Measurements from ENCODE around the gene ATP13A3. TPM values are rescaled to one million over a fixed set of nuclear protein-coding genes. Genes with fewer than 3 reads are reported as not detected.
"Not testable (repeated sequence)": the region's sequence is repeated elsewhere in the genome, so short reads cannot be mapped to it uniquely, and the experiment has no call there.

ATP13A3 gene
- total RNA-seq, 4 donors from 2014 or later = 23.6 to 129 (median 69.8) TPM

GRCh38 chr3:194504146-194504545 lies 17.3 kb upstream of the ATP13A3 start:
- intact Hi-C loops (cut with DNase I; ENCODE audit: low total_unique reads) = no loop called here

DNA sequence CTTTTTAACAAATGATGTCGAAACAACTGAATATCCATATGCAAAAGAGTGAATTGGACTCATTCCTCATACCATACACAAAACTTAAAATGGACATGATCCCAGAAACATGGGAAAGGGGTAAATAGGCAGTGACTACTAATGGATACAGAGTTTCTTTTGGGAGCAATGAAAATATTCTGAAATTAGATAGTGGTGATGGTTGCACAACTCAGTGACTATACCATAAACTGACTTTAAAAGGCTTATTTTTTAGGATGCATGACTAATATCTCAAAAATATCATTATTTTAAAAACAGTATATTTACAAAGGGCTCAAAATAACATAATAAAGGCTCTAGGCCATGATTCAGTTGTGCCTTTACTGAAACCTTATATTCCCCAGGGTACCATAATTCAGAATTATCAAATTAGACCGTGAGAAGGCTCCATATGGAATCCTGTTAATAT lies 16.3 kb upstream of the ATP13A3 start:
- 83 to 85% methylated on average over 2 of the region's 2 CpGs for WGBS, 2 donors (ENCODE audit: low coverage in 1 of 2)
- Histone ChIP-seq H3K4me3 (no peak overlapping the region), H3K36me3 (no peaks in the 10 kb centered on the region), H3K9me3 (no peaks in the 10 kb centered on the region), H3K4me1 (peaks cover 3 to 10% (median 5%) of the 10 kb centered on the region in 4 donors), H3K27me3 (no peaks in the 10 kb centered on the region), H3K27ac (no peak overlapping the region)
- no peak for DNase-seq
- intact Hi-C loops (cut with DNase I; ENCODE audit: low total_unique reads) = no loop called here
- in situ Hi-C loops (cut with MboI; ENCODE audit: low pct_ligation_motif_present in 1 of 4, low pct_unique_long_range_greater_than_20kb in 1 of 4, low sequenced_read_pairs in 3 of 4) = no loop called here
- TF ChIP-seq POLR2AphosphoS5 (IDR thresholded peaks at IDR 0.05) = no peak
- TF ChIP-seq, protein P1, sequence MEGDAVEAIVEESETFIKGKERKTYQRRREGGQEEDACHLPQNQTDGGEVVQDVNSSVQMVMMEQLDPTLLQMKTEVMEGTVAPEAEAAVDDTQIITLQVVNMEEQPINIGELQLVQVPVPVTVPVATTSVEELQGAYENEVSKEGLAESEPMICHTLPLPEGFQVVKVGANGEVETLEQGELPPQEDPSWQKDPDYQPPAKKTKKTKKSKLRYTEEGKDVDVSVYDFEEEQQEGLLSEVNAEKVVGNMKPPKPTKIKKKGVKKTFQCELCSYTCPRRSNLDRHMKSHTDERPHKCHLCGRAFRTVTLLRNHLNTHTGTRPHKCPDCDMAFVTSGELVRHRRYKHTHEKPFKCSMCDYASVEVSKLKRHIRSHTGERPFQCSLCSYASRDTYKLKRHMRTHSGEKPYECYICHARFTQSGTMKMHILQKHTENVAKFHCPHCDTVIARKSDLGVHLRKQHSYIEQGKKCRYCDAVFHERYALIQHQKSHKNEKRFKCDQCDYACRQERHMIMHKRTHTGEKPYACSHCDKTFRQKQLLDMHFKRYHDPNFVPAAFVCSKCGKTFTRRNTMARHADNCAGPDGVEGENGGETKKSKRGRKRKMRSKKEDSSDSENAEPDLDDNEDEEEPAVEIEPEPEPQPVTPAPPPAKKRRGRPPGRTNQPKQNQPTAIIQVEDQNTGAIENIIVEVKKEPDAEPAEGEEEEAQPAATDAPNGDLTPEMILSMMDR (IDR thresholded peaks at IDR 0.05) = no peak
- TF ChIP-seq EP300 (IDR thresholded peaks at IDR 0.05; ENCODE audit: low read depth) = no peak
- TF ChIP-seq POLR2A (IDR thresholded peaks at IDR 0.05) = no peak

More at GRCh38 chr3:194504146-194504545, 17.3 kb upstream of the ATP13A3 start:
- Histone ChIP-seq H3K36me3 (no peaks in the 10 kb centered on the region), H3K9me3 (no peaks in the 10 kb centered on the region), H3K27me3 (no peaks in the 10 kb centered on the region), H3K4me3 (no peak overlapping the region), H3K4me1 (no peaks in the 10 kb centered on the region), H3K27ac (no peak overlapping the region)
- in situ Hi-C loops (cut with MboI; ENCODE audit: low pct_ligation_motif_present in 1 of 4, low pct_unique_long_range_greater_than_20kb in 1 of 4, low sequenced_read_pairs in 3 of 4) = no loop called here
- WGBS, 2 donors (ENCODE audit: low coverage in 1 of 2) = 96% methylated on average over 2 of the region's 2 CpGs; no CpG with 5 or more reads in 1 of the 2 donors
- no peak for DNase-seq
- no peak for TF ChIP-seq POLR2A (IDR thresholded peaks at IDR 0.05)
- no peak for TF ChIP-seq POLR2AphosphoS5 (IDR thresholded peaks at IDR 0.05)
- TF ChIP-seq EP300 (IDR thresholded peaks at IDR 0.05; ENCODE audit: low read depth) = no peak
- TF ChIP-seq, protein P1 (IDR thresholded peaks at IDR 0.05) = no peak

GRCh38 chr3:194500198-194500597 lies 13.4 kb upstream of the ATP13A3 start:
- DNase-seq = no peak
- H3K36me3 ChIP-seq = no peaks in the 10 kb centered on the region
- H3K4me3 ChIP-seq = no peak overlapping the region
- no peaks in the 10 kb centered on the region for H3K27me3 ChIP-seq
- no peaks in the 10 kb centered on the region for H3K9me3 ChIP-seq
- in situ Hi-C loops (cut with MboI; ENCODE audit: low pct_ligation_motif_present in 1 of 4, low pct_unique_long_range_greater_than_20kb in 1 of 4, low sequenced_read_pairs in 3 of 4) (no loop called here), intact Hi-C loops (cut with DNase I; ENCODE audit: low total_unique reads) (no loop called here)
- no peak overlapping the region for H3K27ac ChIP-seq
- TF ChIP-seq EP300 (IDR thresholded peaks at IDR 0.05; ENCODE audit: low read depth) = no peak
- no peak for TF ChIP-seq POLR2A (IDR thresholded peaks at IDR 0.05)
- no peak for TF ChIP-seq POLR2AphosphoS5 (IDR thresholded peaks at IDR 0.05)
- TF ChIP-seq, protein P1 (IDR thresholded peaks at IDR 0.05) = no peak
- H3K4me1 ChIP-seq = peaks cover 19 to 33% (median 24%) of the 10 kb centered on the region in 4 donors

DNA sequence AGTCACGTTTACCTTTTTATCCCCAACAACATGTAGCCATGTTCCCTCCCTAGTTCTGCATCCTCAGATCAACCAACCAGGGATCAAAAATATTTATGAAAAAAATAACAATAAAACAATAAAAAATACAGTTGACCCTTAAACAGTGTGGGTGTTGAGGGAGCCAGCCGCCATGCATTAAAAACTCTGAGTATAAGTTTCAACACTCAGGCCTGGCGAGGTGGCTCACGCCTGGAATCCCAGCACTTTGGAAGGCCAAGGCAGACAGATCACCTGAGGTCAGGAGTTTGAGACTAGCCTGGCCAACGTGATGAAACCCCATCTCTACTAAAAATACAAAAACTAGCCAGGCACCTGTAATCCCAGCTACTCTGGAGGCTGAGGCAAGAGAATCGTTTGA lies 12.7 kb upstream of the ATP13A3 start:
- H3K27me3 ChIP-seq; H3K4me3 ChIP-seq; H3K36me3 ChIP-seq; intact Hi-C loops (cut with DNase I; ENCODE audit: low total_unique reads); in situ Hi-C loops (cut with MboI; ENCODE audit: low pct_ligation_motif_present in 1 of 4, low pct_unique_long_range_greater_than_20kb in 1 of 4, low sequenced_read_pairs in 3 of 4); DNase-seq; H3K27ac ChIP-seq; H3K9me3 ChIP-seq: not testable (repeated sequence)
- WGBS, 2 donors (ENCODE audit: low coverage in 1 of 2) = 92 to 100% methylated on average over 1 to 6 of the region's 6 CpGs
- peaks cover 21 to 39% (median 26%) of the 10 kb centered on the region in 4 donors for H3K4me1 ChIP-seq

Measured in transverse colon (tissue), 4 donors.